ENCODE data around the gene LAMB4.

The LAMB4 gene

GRCh38 chr7:108130261-108130660, at the start of gene LAMB4:
TSS of gene LAMB4 (minus strand) at chr7:108130361. CDS start at chr7:108123164, 7,197 bp downstream.
- DNase-seq: no peak

GRCh38 chr7:108178398-108178797, 48.2 kb upstream of the LAMB4 start:
- peak; percentile 94 for DNase-seq

- DNase-seq: no peak
Measured at GRCh38 chr7:108171164-108171563, 41.0 kb upstream of the LAMB4 start.

GRCh38 chr7:108170251-108170650, 40.1 kb upstream of the LAMB4 start:
- DNase-seq: no peak

GRCh38 chr7:108167460-108167859, 37.3 kb upstream of the LAMB4 start:
- no peak for DNase-seq

- no peak for DNase-seq
Measured at GRCh38 chr7:108166687-108167086, 36.5 kb upstream of the LAMB4 start.

- DNase-seq: no peak
Measured at GRCh38 chr7:108165723-108166122, 35.6 kb upstream of the LAMB4 start.

GRCh38 chr7:108164946-108165345, 34.8 kb upstream of the LAMB4 start:
- DNase-seq: no peak

- DNase-seq: no peak
Measured at GRCh38 chr7:108164342-108164741, 34.2 kb upstream of the LAMB4 start.

GRCh38 chr7:108158776-108159175, 28.6 kb upstream of the LAMB4 start:
- no peak for DNase-seq

- DNase-seq: no peak
Measured at GRCh38 chr7:108157606-108158335, 27.6 kb upstream of the LAMB4 start.

GRCh38 chr7:108156897-108157605, 26.9 kb upstream of the LAMB4 start:
- DNase-seq: no peak

- DNase-seq: no peak
Measured at GRCh38 chr7:108152198-108152597, 22.0 kb upstream of the LAMB4 start.

GRCh38 chr7:108149908-108150307, 19.7 kb upstream of the LAMB4 start:
- no peak for DNase-seq

- DNase-seq: no peak
Measured at GRCh38 chr7:108149119-108149518, 19.0 kb upstream of the LAMB4 start.

- DNase-seq: peak; percentile 97
Measured at GRCh38 chr7:108147031-108147563, 16.9 kb upstream of the LAMB4 start.

- DNase-seq: peak; percentile 26
Measured at GRCh38 chr7:108146070-108146842, 16.1 kb upstream of the LAMB4 start.

GRCh38 chr7:108145401-108145800, 15.2 kb upstream of the LAMB4 start:
- no peak for DNase-seq

GRCh38 chr7:108144931-108145330, 14.8 kb upstream of the LAMB4 start:
- no peak for DNase-seq

- DNase-seq: no peak
Measured at GRCh38 chr7:108143658-108144420, 13.7 kb upstream of the LAMB4 start.

GRCh38 chr7:108142675-108143259, 12.6 kb upstream of the LAMB4 start:
- DNase-seq: no peak

- DNase-seq: no peak
Measured at GRCh38 chr7:108142180-108142579, 12.0 kb upstream of the LAMB4 start.

Measured in NCI-H187 treated with DMSO at 0.1 percent for 48 hours (cell line).